B cell (primary cell): ENCODE data around the gene PPP1R10. TPM values are rescaled to one million over a fixed set of nuclear protein-coding genes. Genes with fewer than 3 reads are reported as not detected.
A peak's percentile ranks its signal among the peaks of the same experiment; 100 is the strongest.

Experiments
- ATAC-seq: fragments of 200-7000 bp; cut with Tn5 transposase; one replicate; pipeline ENCODE4 v1.10.0; 2021; ENCODE audit warnings: low read depth, mild to moderate bottlenecking, moderate number of reproducible peaks, moderate library complexity
- CTCF ChIA-PET: fragments of 350-600 bp; sonication (Branson Sonifier 250); formaldehyde crosslinking; loops from one replicate; lab custom pipeline; 2021; ENCODE audit warnings: antibody characterized with exemption, inconsistent platforms; lab: Charles Lee
- POLR2A ChIA-PET: fragments of 350-600 bp; sonication (Branson Sonifier 250); formaldehyde crosslinking; loops from one replicate; lab custom pipeline; 2021; ENCODE audit warnings: antibody characterized with exemption; lab: Charles Lee
- DNase-seq: peaks from one replicate; pipeline ENCODE4 v3.0.0; 2013
- H2AFZ ChIP-seq: 2 replicates; pipeline ENCODE4 v1.6.1; 2012; ENCODE audit warnings: mild to moderate bottlenecking, low read depth, low read length; ENCODE audit not compliant: insufficient read depth, poor library complexity, severe bottlenecking
- H3K27ac ChIP-seq, 2 donors: 1 replicate in 1 of 2; 2 replicates in 1 of 2; pipeline ENCODE4 v1.5.1; 2012 to 2013; ENCODE audit warnings: low read length in 2 of 2, mild to moderate bottlenecking in 2 of 2, moderate library complexity in 1 of 2
- H3K27me3 ChIP-seq, 4 experiments: fragments of 200-600 bp in 1 of 4; sonication (generic) in 1 of 4; replicated peaks in 1 of 4; 1 replicate in 2 of 4; 2 replicates in 2 of 4; pipeline versions ENCODE4 v1.6.1 to v1.7.0; 2013 to 2016; ENCODE audit warnings: low read length in 3 of 4, mild to moderate bottlenecking in 2 of 4, mixed read lengths in 1 of 4, moderate library complexity in 1 of 4; ENCODE audit not compliant: insufficient read depth in 4 of 4, control insufficient read depth in 3 of 4; ENCODE audit errors: control extremely low read depth in 1 of 4
- H3K36me3 ChIP-seq, 2 experiments: replicated peaks in 1 of 2; 1 replicate in 1 of 2; 2 replicates in 1 of 2; pipeline versions ENCODE4 v1.6.1 to v1.7.1; 2013; ENCODE audit warnings: low read length in 1 of 2; ENCODE audit not compliant: insufficient read depth in 2 of 2, control insufficient read depth in 1 of 2; ENCODE audit errors: control extremely low read depth in 1 of 2, extremely low read depth in 1 of 2
- H3K4me1 ChIP-seq, 2 donors: fragments of 200-600 bp in 1 of 2; sonication (generic) in 1 of 2; 1 replicate in 1 of 2; 2 replicates in 1 of 2; pipeline versions ENCODE4 v1.5.1 to v1.6.1; 2013 to 2017; ENCODE audit warnings: low read length in 2 of 2; ENCODE audit not compliant: control insufficient read depth in 2 of 2, insufficient read depth in 2 of 2
- H3K4me2 ChIP-seq: replicated peaks from 2 replicates; pipeline ENCODE3; 2012; ENCODE audit warnings: mild to moderate bottlenecking, low read depth, low read length; ENCODE audit not compliant: poor library complexity, severe bottlenecking
- H3K4me3 ChIP-seq, 5 experiments: fragments of 200-600 bp in 1 of 5; sonication (generic) in 1 of 5; 1 replicate in 3 of 5; 2 replicates in 2 of 5; pipeline versions ENCODE4 v1.5.1 to v1.7.0; 2011 to 2016; ENCODE audit warnings: low read length in 4 of 5, mild to moderate bottlenecking in 4 of 5, low read depth in 2 of 5, control low read depth in 1 of 5, moderate library complexity in 1 of 5; ENCODE audit not compliant: insufficient read depth in 1 of 5; ENCODE audit errors: control extremely low read depth in 1 of 5, extremely low read depth in 1 of 5
- H3K79me2 ChIP-seq: fragments of 200-600 bp; sonication (generic); one replicate; pipeline ENCODE4 v1.6.0; 2016; ENCODE audit warnings: low read length; ENCODE audit not compliant: control insufficient read depth, insufficient read depth
- H3K9ac ChIP-seq: fragments of 200-600 bp; sonication (generic); 2 replicates; pipeline ENCODE4 v1.6.1; 2017; ENCODE audit warnings: mild to moderate bottlenecking, low read length, moderate library complexity
- H3K9me3 ChIP-seq, 3 donors: one replicate each; pipeline versions ENCODE4 v1.6.1 to v1.7.1; 2013; ENCODE audit warnings: low read length in 2 of 3; ENCODE audit not compliant: control insufficient read depth in 2 of 3, insufficient read depth in 1 of 3; ENCODE audit errors: control extremely low read depth in 1 of 3
- H4K20me1 ChIP-seq: 2 replicates; pipeline ENCODE4 v1.6.0; 2012; ENCODE audit warnings: mild to moderate bottlenecking, low read length; ENCODE audit not compliant: insufficient read depth, control insufficient read depth, poor library complexity, severe bottlenecking
- H3K27ac Mint-ChIP-seq: one replicate; pipeline ENCODE4 v1.8.0; 2021; ENCODE audit warnings: mixed read lengths
- H3K27me3 Mint-ChIP-seq: one replicate; pipeline ENCODE4 v1.8.0; 2021; ENCODE audit warnings: mixed read lengths
- H3K4me1 Mint-ChIP-seq: one replicate; pipeline ENCODE4 v1.8.0; 2021; ENCODE audit warnings: mixed read lengths
- H3K4me3 Mint-ChIP-seq: one replicate; pipeline ENCODE4 v1.8.0; 2021; ENCODE audit warnings: mixed read lengths
- H3K9me3 Mint-ChIP-seq: one replicate; pipeline ENCODE4 v1.8.0; 2022; ENCODE audit warnings: mixed read lengths; ENCODE audit not compliant: insufficient read depth
- CTCF ChIP-seq: fragments of 200-600 bp; IDR thresholded peaks from one replicate; pipeline ENCODE4 v1.8.0; 2022; ENCODE audit warnings: antibody characterized with exemption, mild to moderate bottlenecking
- EZH2 ChIP-seq: IDR thresholded peaks from 2 replicates; pipeline ENCODE4 v1.6.1; 2012; ENCODE audit warnings: borderline replicate concordance, low read depth, mild to moderate bottlenecking, moderate library complexity, low read length; ENCODE audit not compliant: insufficient read depth, poor library complexity, severe bottlenecking
- WGBS: methylation state at CpG from one replicate; pipeline ENCODE4 v1.1.5; 2013; ENCODE audit warnings: missing lambda C conversion rate; ENCODE audit not compliant: insufficient coverage; 5-methylcytosine and 5-hydroxymethylcytosine counted together
- intact Hi-C: fragments of 100-400 bp; cut with micrococcal nuclease; formaldehyde crosslinking; loops from one replicate; pipeline ENCODE4 v1.10.0; 2022
- polyA plus RNA-seq: library from polyadenylated mRNA; depleted of rRNA; stranded (reverse); fragments of >200 nt; gene quantifications from 2 replicates; pipeline ENCODE4 v1.2.3, GENCODE V29; 2012
- total RNA-seq, 2 donors: library from RNA; stranded (reverse); fragments of 120-200 nt in 1 of 2; gene quantifications; 1 replicate in 1 of 2; 2 replicates in 1 of 2; pipeline versions ENCODE4 v1.2.3 to v1.2.4, GENCODE V29; 2013 to 2022

PPP1R10 gene
- total and polyA plus RNA-seq, 2 donors (not counting 1 experiment from before 2014, with no cell fraction given): 40.7 to 177 TPM

- peak; percentile 80 for DNase-seq
- peak overlapping the region; percentile 94 for H3K4me2 ChIP-seq
- H3K27me3 Mint-ChIP-seq: no peaks in the 10 kb centered on the region
- H3K36me3 ChIP-seq: peaks cover 1 to 24% of the 10 kb centered on the region in 2 experiments
- ATAC-seq: peak; percentile 71
- intact Hi-C loops: loop anchor here (1.0 kb wide), 5 partner anchors 21 to 91 kb away; partner anchors contain the start of genes ATAT1, DHX16, GNL1 and MRPS18B
- peaks cover 12 to 21% of the 10 kb centered on the region in 2 donors for H3K4me1 ChIP-seq
- H3K27ac ChIP-seq: peak overlapping the region; percentile 76 to 89
- H3K27ac Mint-ChIP-seq: peak overlapping the region; percentile 95
- POLR2A ChIA-PET: interaction anchor here (0.6 to 1.0 kb wide), 6 partner anchors 19 to 998 kb away, joined by 3 to 6 read pairs (median 3); partner anchors contain the start of gene PPP1R10
- TF ChIP-seq EZH2: no peak
- no peak for TF ChIP-seq CTCF
- H2AFZ ChIP-seq: peak overlapping the region; percentile 99
- CTCF ChIA-PET: interaction anchor here (0.7 to 1.6 kb wide), 4 partner anchors 25 to 164 kb away, joined by 3 to 7 read pairs (median 4); no protein-coding TSS in a partner anchor
- no peaks in the 10 kb centered on the region for H3K9me3 Mint-ChIP-seq
- peak overlapping the region; percentile 89 for H3K4me3 Mint-ChIP-seq
- peak overlapping the region; percentile 24 to 93 (median 80) for H3K4me3 ChIP-seq
- H3K79me2 ChIP-seq: peaks cover 28% of the 10 kb centered on the region
- WGBS: under 1% methylated on average over 75 of the region's 78 CpGs
- H4K20me1 ChIP-seq: peaks cover 19% of the 10 kb centered on the region
- H3K27me3 ChIP-seq: no peaks in the 10 kb centered on the region
- peaks cover 28% of the 10 kb centered on the region for H3K4me1 Mint-ChIP-seq
- H3K9ac ChIP-seq: peak overlapping the region; percentile 94
- H3K9me3 ChIP-seq: no peaks in the 10 kb centered on the region
These were observed 30.4 kb upstream of the PPP1R10 start for GRCh38 chr6:30647242-30648116.
